HPDE6-E6E7 (cell line): ENCODE results near the gene SLAMF7.

ENCODE experiments used
- DNase-seq: peaks from one replicate; pipeline ENCODE4 v3.0.0; 2011; ENCODE audit warnings: missing footprints; ENCODE audit errors: extremely low spot score

The SLAMF7 gene

GRCh38 chr1:160745551-160745950 is 6.5 kb downstream of the SLAMF7 start:
- DNase-seq, result no peak

DNA sequence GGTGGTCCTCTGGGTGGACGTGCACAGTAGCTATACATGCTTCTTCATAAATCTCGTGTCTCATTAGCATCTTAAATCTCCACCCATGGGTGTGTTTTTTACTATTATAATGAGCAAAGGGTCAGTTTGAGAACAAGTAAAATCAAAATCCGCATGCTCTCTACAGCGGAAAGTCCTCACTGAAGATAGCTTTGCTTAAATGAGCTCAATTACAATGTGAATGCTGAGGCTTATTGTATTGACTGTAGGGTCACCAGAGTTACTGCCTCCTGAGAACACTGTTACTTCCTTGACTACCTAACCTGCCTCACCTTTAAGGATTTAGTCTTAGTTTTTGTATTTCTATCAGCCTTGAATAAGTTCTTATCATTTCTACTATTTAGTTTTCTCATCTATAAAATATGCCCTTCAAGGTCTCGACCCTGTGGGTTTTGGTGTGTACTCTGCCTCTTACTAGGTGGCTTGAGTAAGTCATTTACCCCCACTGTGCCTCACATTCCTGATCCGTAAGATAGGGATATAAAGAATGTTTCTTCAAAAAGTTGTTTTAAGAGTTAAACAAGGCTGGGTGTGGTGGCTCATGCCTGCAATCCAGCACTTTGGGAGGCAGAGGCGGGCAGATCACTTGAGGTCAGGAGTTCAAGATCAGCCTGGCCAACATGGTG is 7.9 kb downstream of the SLAMF7 start:
- no peak for DNase-seq

GRCh38 chr1:160747717-160748116 is 8.7 kb downstream of the SLAMF7 start:
- no peak for DNase-seq

- DNase-seq, result peak; percentile 36
Observed at GRCh38 chr1:160748181-160748877, 9.3 kb downstream of the SLAMF7 start.

GRCh38 chr1:160748878-160749269 is 9.8 kb downstream of the SLAMF7 start:
- DNase-seq, result peak; percentile 51

DNA sequence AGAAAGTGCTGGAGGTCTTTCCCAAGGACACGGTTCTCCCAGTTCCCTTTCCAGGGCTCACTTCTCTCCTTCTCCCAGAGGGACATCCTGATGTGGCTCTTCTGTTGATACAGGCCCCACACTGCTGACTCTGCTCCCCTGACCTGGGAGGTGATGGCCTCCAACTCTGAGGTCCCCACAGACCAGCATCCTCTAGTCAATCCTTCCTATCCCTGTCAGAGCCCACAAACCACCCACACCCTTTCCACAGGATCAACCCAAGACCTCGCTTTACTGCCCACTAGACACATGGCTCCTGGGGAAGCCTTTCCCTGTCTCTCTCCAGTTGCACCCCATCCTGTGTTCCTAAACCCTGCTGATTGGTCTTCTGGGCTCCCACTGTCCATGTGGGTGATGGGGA is 11.6 kb downstream of the SLAMF7 start:
- DNase-seq, result no peak

DNA sequence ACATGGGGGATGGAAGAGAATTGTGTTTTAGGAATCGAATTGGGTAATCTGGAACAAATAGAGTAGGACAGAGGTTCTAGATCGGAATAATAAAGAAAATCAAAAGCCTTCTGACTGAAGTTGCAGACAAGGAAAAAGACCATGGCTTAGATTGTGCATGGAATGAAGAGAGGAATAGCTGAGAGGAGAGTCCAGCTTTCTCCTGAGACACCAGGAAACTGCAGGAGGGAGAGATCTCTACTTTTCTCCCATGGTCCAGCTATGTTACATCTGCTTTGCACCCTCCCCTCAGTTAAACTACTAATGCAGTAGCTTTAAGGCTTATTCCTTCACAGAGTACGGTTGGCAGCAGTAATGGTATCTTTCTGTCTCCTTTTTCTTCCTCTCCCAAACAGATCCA is 13.4 kb downstream of the SLAMF7 start:
- DNase-seq, result no peak

DNA sequence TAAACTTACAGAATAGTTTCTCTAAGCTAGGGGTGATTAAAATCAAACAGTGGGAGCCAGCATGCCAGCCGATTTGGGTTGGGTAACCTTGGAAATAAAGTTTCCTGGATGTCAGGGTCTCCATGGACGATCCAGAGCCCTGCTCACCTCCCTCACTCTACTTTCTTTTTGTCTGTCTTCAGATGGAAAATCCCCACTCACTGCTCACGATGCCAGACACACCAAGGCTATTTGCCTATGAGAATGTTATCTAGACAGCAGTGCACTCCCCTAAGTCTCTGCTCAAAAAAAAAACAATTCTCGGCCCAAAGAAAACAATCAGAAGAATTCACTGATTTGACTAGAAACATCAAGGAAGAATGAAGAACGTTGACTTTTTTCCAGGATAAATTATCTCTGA is 13.9 kb downstream of the SLAMF7 start:
- DNase-seq, result no peak

DNA sequence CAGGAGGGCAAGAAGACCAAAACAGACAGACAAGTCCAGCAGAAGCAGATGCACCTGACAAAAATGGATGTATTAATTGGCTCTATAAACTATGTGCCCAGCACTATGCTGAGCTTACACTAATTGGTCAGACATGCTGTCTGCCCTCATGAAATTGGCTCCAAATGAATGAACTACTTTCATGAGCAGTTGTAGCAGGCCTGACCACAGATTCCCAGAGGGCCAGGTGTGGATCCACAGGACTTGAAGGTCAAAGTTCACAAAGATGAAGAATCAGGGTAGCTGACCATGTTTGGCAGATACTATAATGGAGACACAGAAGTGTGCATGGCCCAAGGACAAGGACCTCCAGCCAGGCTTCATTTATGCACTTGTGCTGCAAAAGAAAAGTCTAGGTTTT is 14.5 kb downstream of the SLAMF7 start:
- no peak for DNase-seq

- DNase-seq, result no peak
Observed at GRCh38 chr1:160755461-160755860, 16.4 kb downstream of the SLAMF7 start.

GRCh38 chr1:160755911-160756848 is 17.1 kb downstream of the SLAMF7 start:
- no peak for DNase-seq

DNA sequence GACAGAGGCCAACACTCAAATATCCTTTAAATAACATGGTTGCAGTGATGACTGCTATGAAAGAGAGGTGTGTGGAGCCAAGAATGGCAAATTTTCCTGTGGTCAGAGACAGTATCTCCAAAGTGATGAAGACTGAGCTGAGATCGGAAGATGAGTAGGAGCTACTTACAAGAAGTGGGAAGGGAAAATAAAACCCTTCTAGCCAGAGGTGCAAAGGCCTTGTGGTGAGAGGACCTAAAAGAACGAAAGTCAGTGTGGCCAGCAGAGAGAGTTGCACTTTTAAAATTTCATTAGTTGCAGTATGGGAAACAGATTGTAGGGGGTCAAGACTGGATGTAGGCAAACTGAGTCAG is 17.8 kb downstream of the SLAMF7 start:
- no peak for DNase-seq

- no peak for DNase-seq
Observed at GRCh38 chr1:160758521-160758920, 19.5 kb downstream of the SLAMF7 start.

GRCh38 chr1:160759740-160760139 is 20.7 kb downstream of the SLAMF7 start:
- DNase-seq, result no peak

- DNase-seq, result no peak
Observed at GRCh38 chr1:160761046-160761445, 22.0 kb downstream of the SLAMF7 start.

- no peak for DNase-seq
Observed at GRCh38 chr1:160761886-160762285, 22.8 kb downstream of the SLAMF7 start.

DNA sequence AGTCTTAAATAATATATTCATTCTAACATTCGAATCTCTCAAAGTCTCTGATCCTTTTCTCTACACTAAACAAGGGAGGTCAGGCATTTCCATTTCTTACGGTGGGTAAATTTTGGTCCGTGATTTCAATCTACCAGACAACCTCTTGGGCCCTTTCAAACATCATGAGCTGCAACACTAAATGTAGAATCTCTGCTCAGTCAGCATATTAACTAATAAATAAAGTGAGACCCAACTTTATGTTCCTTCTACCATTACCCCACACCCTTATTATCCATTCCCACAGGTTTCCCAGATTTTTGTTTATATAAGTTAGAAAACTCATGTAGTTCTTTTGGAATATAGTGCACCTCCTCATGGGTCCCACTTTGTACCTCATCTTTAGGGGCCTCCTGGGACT is 24.9 kb downstream of the SLAMF7 start:
- no peak for DNase-seq

DNA sequence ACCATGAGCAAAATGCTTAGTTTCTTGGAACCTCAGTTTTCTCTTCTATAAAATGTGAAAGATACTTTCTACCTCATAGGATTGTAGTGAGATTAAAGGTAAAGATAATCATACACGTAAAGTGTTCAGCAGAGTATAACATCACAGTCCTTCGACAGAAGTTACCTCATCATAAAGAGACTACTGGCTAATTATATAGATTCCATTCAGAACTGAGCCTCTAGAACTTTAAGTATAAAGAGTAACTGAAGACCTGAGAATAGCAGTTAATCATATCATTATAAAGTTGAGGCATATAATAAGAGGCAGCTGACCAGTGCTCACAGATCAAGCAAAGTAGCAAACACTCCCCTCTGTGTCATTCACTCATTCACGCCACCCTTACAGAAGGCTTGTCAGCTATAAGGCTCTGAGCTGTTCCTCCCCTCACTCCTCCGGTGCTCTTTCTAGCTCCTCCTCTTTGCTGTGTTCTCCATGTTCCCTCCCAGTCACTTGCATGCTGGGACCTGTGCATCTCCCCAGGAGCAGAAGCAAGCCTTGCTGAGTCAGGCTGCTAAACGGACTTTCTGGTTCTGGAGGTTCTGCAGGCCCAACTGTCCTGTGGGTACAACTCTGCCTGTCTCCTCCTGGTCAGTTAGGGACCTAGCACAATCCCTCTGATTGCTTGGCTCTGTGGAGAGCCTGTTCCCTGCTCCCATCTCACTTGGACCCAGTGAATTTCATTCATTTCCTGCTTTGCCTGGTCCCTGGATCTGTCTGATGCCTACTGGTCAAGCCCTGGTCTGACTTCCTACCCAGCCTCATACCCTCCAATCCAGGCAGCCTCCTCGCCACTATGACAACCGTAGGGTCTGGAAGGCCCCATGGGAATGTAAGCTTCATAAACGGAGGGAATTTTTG is 28.6 kb downstream of the SLAMF7 start:
- peak; percentile 67 for DNase-seq

GRCh38 chr1:160768295-160768657 is 29.2 kb downstream of the SLAMF7 start:
- peak; percentile 28 for DNase-seq

GRCh38 chr1:160772331-160772730 is 33.3 kb downstream of the SLAMF7 start:
- DNase-seq, result no peak

- DNase-seq, result no peak
Observed at GRCh38 chr1:160773093-160773492, 34.0 kb downstream of the SLAMF7 start.
